Activated CD4-positive, alpha-beta memory T cell treated with anti-CD3 and anti-CD28 coated beads, Interleukin-2, amount 10 ng/mL, durations not matched to agents 7 days and 5 days (primary cell): Measurements from ENCODE around the gene HSPG2. TPM values are rescaled to one million over a fixed set of nuclear protein-coding genes. Genes with fewer than 3 reads are reported as not detected.

Experiments used
- CTCF ChIA-PET: fragments of 350-600 bp; sonication (Branson Sonifier 250); formaldehyde crosslinking; loops from one replicate; lab custom pipeline; 2021; ENCODE audit warnings: antibody characterized with exemption, inconsistent platforms; lab: Charles Lee
- POLR2A ChIA-PET: fragments of 350-600 bp; sonication (Branson Sonifier 250); formaldehyde crosslinking; loops from one replicate; lab custom pipeline; 2021; ENCODE audit warnings: antibody characterized with exemption; lab: Charles Lee
- DNase-seq: peaks from one replicate; pipeline ENCODE4 v3.0.0-alpha.2; 2020
- H3K27ac Mint-ChIP-seq: one replicate; pipeline ENCODE4 v1.8.0; 2021; ENCODE audit warnings: mild to moderate bottlenecking, mixed read lengths
- H3K27me3 Mint-ChIP-seq: one replicate; pipeline ENCODE4 v1.8.0; 2021; ENCODE audit warnings: mixed read lengths
- H3K36me3 Mint-ChIP-seq: one replicate; pipeline ENCODE4 v1.8.0; 2021; ENCODE audit warnings: low read depth, mixed read lengths
- H3K4me1 Mint-ChIP-seq: one replicate; pipeline ENCODE4 v1.8.0; 2021; ENCODE audit warnings: mixed read lengths
- H3K4me3 Mint-ChIP-seq: one replicate; pipeline ENCODE4 v1.8.0; 2021; ENCODE audit warnings: mild to moderate bottlenecking, mixed read lengths
- H3K9me3 Mint-ChIP-seq: one replicate; pipeline ENCODE4 v1.8.0; 2021; ENCODE audit warnings: mixed read lengths
- total RNA-seq, 2 experiments: library from RNA; stranded (reverse); gene quantifications; one replicate each; pipeline ENCODE4 v1.2.3, GENCODE V29; 2021

The HSPG2 gene
- total RNA-seq, 2 experiments from 2014 or later: 1.0 to 1.2 TPM

- H3K27ac Mint-ChIP-seq: no peak overlapping the region
- H3K27me3 Mint-ChIP-seq: no peaks in the 10 kb centered on the region
- CTCF ChIA-PET: no interaction called here
- H3K4me3 Mint-ChIP-seq: no peak overlapping the region
- no peaks in the 10 kb centered on the region for H3K36me3 Mint-ChIP-seq
- POLR2A ChIA-PET: no interaction called here
- DNase-seq: no peak
- no peaks in the 10 kb centered on the region for H3K4me1 Mint-ChIP-seq
- H3K9me3 Mint-ChIP-seq: no peaks in the 10 kb centered on the region
Measured at GRCh38 chr1:21842606-21843162, 94.4 kb downstream of the HSPG2 start.

DNA sequence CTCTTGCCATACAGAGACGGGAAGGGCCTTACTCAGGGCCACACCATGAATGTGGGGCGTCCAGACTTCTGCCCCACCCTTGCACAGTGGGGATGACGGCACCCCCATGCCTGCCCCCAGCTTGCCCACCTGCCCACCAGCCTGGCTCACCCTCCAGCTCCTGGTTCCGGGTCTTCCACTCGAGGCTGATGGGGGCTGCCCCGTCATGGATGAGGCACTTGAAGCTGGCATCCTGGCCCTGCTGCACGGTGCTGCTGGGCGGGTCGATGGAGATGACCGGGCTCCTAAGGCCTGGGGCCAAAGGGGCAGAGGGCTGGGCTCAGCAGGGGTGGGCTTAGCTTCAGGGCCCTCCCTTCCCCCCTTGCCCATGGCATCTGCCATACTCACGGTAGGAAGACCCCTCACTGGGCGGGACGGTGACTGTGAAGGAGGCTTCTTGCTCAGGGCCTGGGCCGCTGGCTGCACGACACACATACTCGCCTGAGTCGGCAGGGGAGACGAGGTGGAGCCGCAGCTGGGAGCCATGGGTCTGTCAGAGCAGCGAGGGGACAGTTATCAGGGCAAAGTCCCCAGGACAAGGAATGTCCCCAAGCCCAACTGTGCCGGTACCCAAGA, 95.2 kb downstream of the HSPG2 start:
- Mint-ChIP-seq H3K27me3 (no peaks in the 10 kb centered on the region), H3K36me3 (no peaks in the 10 kb centered on the region), H3K4me1 (no peaks in the 10 kb centered on the region), H3K4me3 (no peak overlapping the region), H3K9me3 (no peaks in the 10 kb centered on the region), H3K27ac (no peak overlapping the region)
- CTCF ChIA-PET: no interaction called here
- POLR2A ChIA-PET: no interaction called here
- no peak for DNase-seq

GRCh38 chr1:21840981-21841380, 96.1 kb downstream of the HSPG2 start:
- H3K36me3 Mint-ChIP-seq: no peaks in the 10 kb centered on the region
- H3K9me3 Mint-ChIP-seq: no peaks in the 10 kb centered on the region
- POLR2A ChIA-PET: no interaction called here
- DNase-seq: no peak
- H3K27ac Mint-ChIP-seq: no peak overlapping the region
- H3K27me3 Mint-ChIP-seq: no peaks in the 10 kb centered on the region
- CTCF ChIA-PET: no interaction called here
- H3K4me3 Mint-ChIP-seq: no peak overlapping the region
- H3K4me1 Mint-ChIP-seq: no peaks in the 10 kb centered on the region

GRCh38 chr1:21839337-21840037, 97.6 kb downstream of the HSPG2 start:
- Mint-ChIP-seq H3K4me3 (no peak overlapping the region), H3K4me1 (no peaks in the 10 kb centered on the region), H3K27ac (no peak overlapping the region), H3K27me3 (no peaks in the 10 kb centered on the region), H3K36me3 (no peaks in the 10 kb centered on the region), H3K9me3 (peaks cover 3% of the 10 kb centered on the region)
- ChIA-PET CTCF (no interaction called here), POLR2A (no interaction called here)
- DNase-seq: no peak

GRCh38 chr1:21838359-21839157, 98.6 kb downstream of the HSPG2 start:
- ChIA-PET CTCF (no interaction called here), POLR2A (no interaction called here)
- Mint-ChIP-seq H3K36me3 (peaks cover 3% of the 10 kb centered on the region), H3K4me1 (no peaks in the 10 kb centered on the region), H3K9me3 (peaks cover 12% of the 10 kb centered on the region), H3K4me3 (no peak overlapping the region), H3K27ac (no peak overlapping the region), H3K27me3 (no peaks in the 10 kb centered on the region)
- no peak for DNase-seq

GRCh38 chr1:21837476-21837875, 99.6 kb downstream of the HSPG2 start:
- DNase-seq: no peak
- H3K27me3 Mint-ChIP-seq: no peaks in the 10 kb centered on the region
- peaks cover 3% of the 10 kb centered on the region for H3K36me3 Mint-ChIP-seq
- ChIA-PET POLR2A (no interaction called here), CTCF (no interaction called here)
- peaks cover 15% of the 10 kb centered on the region for H3K9me3 Mint-ChIP-seq
- H3K27ac Mint-ChIP-seq: no peak overlapping the region
- no peak overlapping the region for H3K4me3 Mint-ChIP-seq
- H3K4me1 Mint-ChIP-seq: no peaks in the 10 kb centered on the region

GRCh38 chr1:21836729-21837128, 100.4 kb downstream of the HSPG2 start:
- Mint-ChIP-seq H3K27me3 (no peaks in the 10 kb centered on the region), H3K36me3 (peaks cover 3% of the 10 kb centered on the region), H3K4me3 (no peak overlapping the region), H3K27ac (no peak overlapping the region), H3K4me1 (no peaks in the 10 kb centered on the region), H3K9me3 (peaks cover 15% of the 10 kb centered on the region)
- no peak for DNase-seq
- ChIA-PET POLR2A (no interaction called here), CTCF (no interaction called here)

DNA sequence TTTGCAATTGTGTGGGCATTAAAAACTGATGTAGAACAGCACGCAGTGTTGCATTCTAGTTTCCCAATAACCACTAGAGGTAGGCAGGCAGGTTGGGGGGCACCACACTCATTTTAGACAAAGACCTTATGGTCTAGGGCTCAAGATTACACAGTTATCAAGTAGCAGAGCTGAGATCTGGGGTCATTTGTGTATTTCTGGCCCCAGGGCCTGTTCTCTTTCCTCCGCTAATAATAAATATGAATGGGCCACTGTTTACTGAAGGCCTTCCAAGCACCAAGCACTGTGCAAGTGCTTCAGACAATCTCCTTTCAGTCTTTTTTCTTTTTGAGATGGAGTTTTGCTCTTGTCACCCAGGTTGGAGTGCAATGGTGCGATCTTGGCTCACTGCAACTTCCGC, 101.1 kb downstream of the HSPG2 start:
- Mint-ChIP-seq H3K9me3 (peaks cover 15% of the 10 kb centered on the region), H3K27me3 (no peaks in the 10 kb centered on the region), H3K4me3 (no peak overlapping the region), H3K36me3 (peaks cover 3% of the 10 kb centered on the region), H3K27ac (no peak overlapping the region), H3K4me1 (no peaks in the 10 kb centered on the region)
- ChIA-PET CTCF (no interaction called here), POLR2A (no interaction called here)
- no peak for DNase-seq

- DNase-seq: no peak
- H3K36me3 Mint-ChIP-seq: peaks cover 3% of the 10 kb centered on the region
- H3K4me3 Mint-ChIP-seq: no peak overlapping the region
- ChIA-PET CTCF (no interaction called here), POLR2A (no interaction called here)
- no peaks in the 10 kb centered on the region for H3K27me3 Mint-ChIP-seq
- no peak overlapping the region for H3K27ac Mint-ChIP-seq
- H3K9me3 Mint-ChIP-seq: peaks cover 15% of the 10 kb centered on the region
- H3K4me1 Mint-ChIP-seq: no peaks in the 10 kb centered on the region
Measured at GRCh38 chr1:21834666-21835065, 102.4 kb downstream of the HSPG2 start.

DNA sequence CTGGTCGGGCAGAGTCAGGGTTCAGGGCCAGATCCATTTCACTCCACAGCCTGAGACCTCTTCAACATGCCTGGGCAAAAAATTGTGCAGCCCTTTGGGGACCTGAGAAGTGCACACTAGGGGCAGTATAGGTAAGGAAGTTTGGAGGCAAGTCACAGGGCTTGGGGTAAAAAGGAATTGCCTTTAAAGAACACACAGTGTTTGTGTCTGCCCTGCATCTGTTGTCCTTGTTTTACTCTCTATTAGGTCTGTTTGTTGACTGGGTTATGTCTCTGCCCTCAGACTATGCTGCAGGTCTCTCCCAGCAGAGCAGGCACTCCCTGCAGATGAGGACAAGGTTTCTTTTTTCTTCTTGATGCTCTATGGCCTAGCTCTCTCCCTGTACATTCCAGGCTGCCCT, 103.0 kb downstream of the HSPG2 start:
- H3K36me3 Mint-ChIP-seq: peaks cover 3% of the 10 kb centered on the region
- DNase-seq: no peak
- peaks cover 15% of the 10 kb centered on the region for H3K9me3 Mint-ChIP-seq
- H3K4me3 Mint-ChIP-seq: no peak overlapping the region
- CTCF ChIA-PET: no interaction called here
- POLR2A ChIA-PET: no interaction called here
- H3K4me1 Mint-ChIP-seq: no peaks in the 10 kb centered on the region
- H3K27me3 Mint-ChIP-seq: no peaks in the 10 kb centered on the region
- H3K27ac Mint-ChIP-seq: no peak overlapping the region

- POLR2A ChIA-PET: no interaction called here
- CTCF ChIA-PET: no interaction called here
- no peaks in the 10 kb centered on the region for H3K27me3 Mint-ChIP-seq
- H3K36me3 Mint-ChIP-seq: peaks cover 3% of the 10 kb centered on the region
- H3K4me3 Mint-ChIP-seq: no peak overlapping the region
- H3K9me3 Mint-ChIP-seq: peaks cover 15% of the 10 kb centered on the region
- DNase-seq: no peak
- no peak overlapping the region for H3K27ac Mint-ChIP-seq
- no peaks in the 10 kb centered on the region for H3K4me1 Mint-ChIP-seq
Measured at GRCh38 chr1:21833392-21833976, 103.6 kb downstream of the HSPG2 start.

DNA sequence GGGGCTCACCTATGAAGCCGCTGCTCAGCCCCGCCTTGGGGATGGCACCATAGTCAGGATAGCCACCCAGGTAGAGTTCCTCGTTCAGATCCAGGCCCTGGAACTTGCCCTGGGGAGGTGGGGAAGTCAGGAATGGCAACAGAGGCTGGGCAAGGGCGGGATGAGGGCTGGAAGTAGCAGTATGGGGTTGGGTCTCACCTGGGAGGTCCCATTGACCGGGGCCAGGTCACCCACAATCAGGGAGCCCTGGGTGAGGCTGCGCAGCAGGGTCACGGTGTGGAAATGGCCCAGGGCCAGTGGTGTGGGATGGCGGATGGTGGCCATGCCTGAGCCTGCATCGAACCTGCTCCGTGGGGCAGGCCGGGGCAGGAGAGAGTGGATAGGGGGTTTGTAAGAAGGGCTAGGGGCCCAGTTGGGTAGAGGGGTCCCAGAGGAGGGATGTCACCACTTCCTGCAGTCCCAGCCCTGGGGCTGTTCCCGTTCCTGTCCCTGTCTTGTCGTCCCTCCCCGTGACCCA, 105.6 kb downstream of the HSPG2 start:
- Mint-ChIP-seq H3K27me3 (no peaks in the 10 kb centered on the region), H3K4me1 (no peaks in the 10 kb centered on the region), H3K27ac (no peak overlapping the region), H3K36me3 (peaks cover 3% of the 10 kb centered on the region), H3K4me3 (no peak overlapping the region), H3K9me3 (peaks cover 15% of the 10 kb centered on the region)
- ChIA-PET CTCF (no interaction called here), POLR2A (no interaction called here)
- no peak for DNase-seq
